GM18502 (cell line): Measurements from ENCODE around the gene GABARAPL1.

Experiments used
- ATAC-seq: cut with Tn5 transposase; IDR thresholded peaks from one replicate; pipeline ENCODE4 v1.9.1; 2021; ENCODE audit warnings: mild to moderate bottlenecking; ENCODE audit not compliant: unreplicated experiment, poor library complexity

GABARAPL1 gene

GRCh38 chr12:10226731-10227130 is 14.1 kb downstream of the GABARAPL1 start:
- no peak for ATAC-seq

- no peak for ATAC-seq
Measured at GRCh38 chr12:10227648-10228047, 15.0 kb downstream of the GABARAPL1 start.

GRCh38 chr12:10234562-10234961 is 21.9 kb downstream of the GABARAPL1 start:
- no peak for ATAC-seq

- no peak for ATAC-seq
Measured at GRCh38 chr12:10235761-10236631, 23.3 kb downstream of the GABARAPL1 start.

- no peak for ATAC-seq
Measured at GRCh38 chr12:10236720-10237119, 24.0 kb downstream of the GABARAPL1 start.

- no peak for ATAC-seq
Measured at GRCh38 chr12:10238526-10238925, 25.8 kb downstream of the GABARAPL1 start.

GRCh38 chr12:10241290-10241689 is 28.6 kb downstream of the GABARAPL1 start:
- no peak for ATAC-seq

GRCh38 chr12:10241727-10242126 is 29.1 kb downstream of the GABARAPL1 start:
- no peak for ATAC-seq

GRCh38 chr12:10242539-10242938 is 29.9 kb downstream of the GABARAPL1 start:
- no peak for ATAC-seq

GRCh38 chr12:10243818-10244520 is 31.3 kb downstream of the GABARAPL1 start:
- ATAC-seq = peak; percentile 88

- no peak for ATAC-seq
Measured at GRCh38 chr12:10247436-10248058, 34.9 kb downstream of the GABARAPL1 start.

GRCh38 chr12:10249690-10250455 is 37.2 kb downstream of the GABARAPL1 start:
- ATAC-seq = no peak

GRCh38 chr12:10251669-10252068 is 39.0 kb downstream of the GABARAPL1 start:
- no peak for ATAC-seq

GRCh38 chr12:10252201-10252600 is 39.5 kb downstream of the GABARAPL1 start:
- ATAC-seq = no peak

GRCh38 chr12:10256064-10256463 is 43.4 kb downstream of the GABARAPL1 start:
- no peak for ATAC-seq

GRCh38 chr12:10260927-10261326 is 48.2 kb downstream of the GABARAPL1 start:
- no peak for ATAC-seq

- no peak for ATAC-seq
Measured at GRCh38 chr12:10268037-10268436, 55.4 kb downstream of the GABARAPL1 start.

GRCh38 chr12:10272467-10272866 is 59.8 kb downstream of the GABARAPL1 start:
- ATAC-seq = no peak
